Caco-2 (cell line): ENCODE measurements around the gene TBC1D21. TPM values are rescaled to one million over a fixed set of nuclear protein-coding genes. Genes with fewer than 3 reads are reported as not detected.

Experiments used
- BruUV-seq: library from RNA; stranded (reverse); fragments of 400-500 nt; replicated peaks from 2 replicates; lab custom pipeline; 2021; lab: Mats Ljungman, UMichigan
- CTCF ChIA-PET: fragments of 300-600 bp; sonication (Branson Sonifier 250); formaldehyde crosslinking; loops from one replicate; lab custom pipeline; 2022; ENCODE audit warnings: antibody characterized with exemption; lab: Charles Lee
- POLR2A ChIA-PET: fragments of 300-600 bp; sonication (Branson Sonifier 250); formaldehyde crosslinking; loops from one replicate; lab custom pipeline; 2022; ENCODE audit warnings: antibody characterized with exemption; lab: Charles Lee
- DNase-seq, 2 experiments: peaks; one replicate each; pipeline versions ENCODE4 v3.0.0 to v3.0.0-alpha.2; 2020 to 2022
- H3K27me3 ChIP-seq: replicated peaks from 2 replicates; pipeline ENCODE4 v1.6.0; 2011; ENCODE audit warnings: low read length; ENCODE audit not compliant: control insufficient read depth, insufficient read depth
- H3K36me3 ChIP-seq: 2 replicates; pipeline ENCODE4 v1.5.1; 2011; ENCODE audit warnings: low read length; ENCODE audit not compliant: control insufficient read depth, insufficient read depth
- H3K4me1 ChIP-seq: fragments of 250-450 bp; sonication (Bioruptor Pico); 2 replicates; pipeline ENCODE4 v1.5.1; 2020; ENCODE audit warnings: mild to moderate bottlenecking
- H3K4me3 ChIP-seq: 2 replicates; pipeline ENCODE4 v1.5.1; 2011; ENCODE audit warnings: low read depth, mild to moderate bottlenecking, control low read depth, low read length
- H3K9me3 ChIP-seq: fragments of 250-450 bp; sonication (Bioruptor Pico); 2 replicates; pipeline ENCODE4 v1.5.1; 2020; ENCODE audit warnings: mild to moderate bottlenecking, moderate library complexity
- H3K27ac Mint-ChIP-seq: one replicate; pipeline ENCODE4 v1.8.0; 2022; ENCODE audit warnings: mixed read lengths; ENCODE audit not compliant: unreplicated experiment
- H3K27me3 Mint-ChIP-seq: one replicate; pipeline ENCODE4 v1.8.0; 2022; ENCODE audit warnings: mixed read lengths; ENCODE audit not compliant: insufficient read depth, unreplicated experiment
- H3K36me3 Mint-ChIP-seq: one replicate; pipeline ENCODE4 v1.8.0; 2022; ENCODE audit warnings: mild to moderate bottlenecking, mixed read lengths; ENCODE audit not compliant: insufficient read depth, unreplicated experiment
- H3K4me1 Mint-ChIP-seq: one replicate; pipeline ENCODE4 v1.8.0; 2022; ENCODE audit warnings: low read depth, mixed read lengths; ENCODE audit not compliant: unreplicated experiment
- H3K4me3 Mint-ChIP-seq: one replicate; pipeline ENCODE4 v1.8.0; 2022; ENCODE audit warnings: mild to moderate bottlenecking, moderate library complexity, mixed read lengths; ENCODE audit not compliant: unreplicated experiment
- H3K9me3 Mint-ChIP-seq: one replicate; pipeline ENCODE4 v1.8.0; 2022; ENCODE audit warnings: mixed read lengths; ENCODE audit not compliant: unreplicated experiment
- CTCF ChIP-seq, 2 experiments: fragments of 200-600 bp in 1 of 2; IDR thresholded peaks; 1 replicate in 1 of 2; 2 replicates in 1 of 2; pipeline versions ENCODE4 v1.5.1 to v1.8.0; 2011 to 2022; ENCODE audit warnings: antibody characterized with exemption in 1 of 2, control low read depth in 1 of 2, inconsistent platforms in 1 of 2, low read depth in 1 of 2, low read length in 1 of 2, mild to moderate bottlenecking in 1 of 2, moderate library complexity in 1 of 2; ENCODE audit not compliant: insufficient read depth in 1 of 2, severe bottlenecking in 1 of 2, unreplicated experiment in 1 of 2
- intact Hi-C: fragments of 100-400 bp; cut with micrococcal nuclease; formaldehyde crosslinking; loops from one replicate; pipeline ENCODE4 v1.10.0; 2022; ENCODE audit not compliant: unreplicated experiment
- total RNA-seq: library from RNA; stranded (reverse); gene quantifications from 2 replicates; pipeline ENCODE4 v1.2.3, GENCODE V29; 2022

The TBC1D21 gene
- total RNA-seq, 1 experiment from 2014 or later: not detected

- Histone ChIP-seq H3K36me3 (no peaks in the 10 kb centered on the region), H3K27me3 (no peaks in the 10 kb centered on the region), H3K9me3 (no peaks in the 10 kb centered on the region), H3K4me3 (no peak overlapping the region), H3K4me1 (0 out of 2 replicates have a peak, but pooled peaks cover 5% of the 10 kb centered on the region)
- no peak for DNase-seq
- H3K4me1 Mint-ChIP-seq: no peaks in the 10 kb centered on the region
- H3K9me3 Mint-ChIP-seq: no peaks in the 10 kb centered on the region
- ChIA-PET POLR2A (no interaction called here), CTCF (interaction anchor here (0.9 to 5.2 kb wide), 3 partner anchors 10 to 37 kb away, joined by 3 to 31 read pairs (median 3); partner anchors contain the start of gene TBC1D21)
- no peak overlapping the region for H3K27ac Mint-ChIP-seq
- no peaks in the 10 kb centered on the region for H3K36me3 Mint-ChIP-seq
- BruUV-seq: no TSS peak
- no peak for TF ChIP-seq CTCF (IDR thresholded peaks at IDR 0.05; ENCODE audit: insufficient read depth in 1 of 2, low read depth in 1 of 2, low read length in 1 of 2, severe bottlenecking in 1 of 2, unreplicated experiment in 1 of 2)
- H3K4me3 Mint-ChIP-seq: no peak overlapping the region
- H3K27me3 Mint-ChIP-seq: peaks cover 3% of the 10 kb centered on the region
- intact Hi-C loops: no loop called here
Measured at GRCh38 chr15:73910522-73911303, 37.3 kb downstream of the TBC1D21 start.

GRCh38 chr15:73912030-73912596 lies 38.7 kb downstream of the TBC1D21 start:
- POLR2A ChIA-PET: no interaction called here
- Mint-ChIP-seq H3K36me3 (no peaks in the 10 kb centered on the region), H3K4me3 (no peak overlapping the region), H3K27ac (no peak overlapping the region), H3K27me3 (peaks cover 3% of the 10 kb centered on the region), H3K4me1 (no peaks in the 10 kb centered on the region), H3K9me3 (no peaks in the 10 kb centered on the region)
- Histone ChIP-seq H3K27me3 (no peaks in the 10 kb centered on the region), H3K36me3 (no peaks in the 10 kb centered on the region), H3K4me1 (0 out of 2 replicates have a peak, but pooled peaks cover 5% of the 10 kb centered on the region), H3K4me3 (no peak overlapping the region), H3K9me3 (no peaks in the 10 kb centered on the region)
- BruUV-seq: no TSS peak
- intact Hi-C loops: no loop called here
- no peak for TF ChIP-seq CTCF (IDR thresholded peaks at IDR 0.05; ENCODE audit: insufficient read depth in 1 of 2, low read depth in 1 of 2, low read length in 1 of 2, severe bottlenecking in 1 of 2, unreplicated experiment in 1 of 2)
- no peak for DNase-seq
- CTCF ChIA-PET: no interaction called here

- Mint-ChIP-seq H3K9me3 (peaks cover 11% of the 10 kb centered on the region), H3K4me1 (no peaks in the 10 kb centered on the region), H3K4me3 (no peak overlapping the region), H3K27me3 (peaks cover 3% of the 10 kb centered on the region), H3K27ac (no peak overlapping the region), H3K36me3 (no peaks in the 10 kb centered on the region)
- no peak for TF ChIP-seq CTCF (IDR thresholded peaks at IDR 0.05; ENCODE audit: insufficient read depth in 1 of 2, low read depth in 1 of 2, low read length in 1 of 2, severe bottlenecking in 1 of 2, unreplicated experiment in 1 of 2)
- ChIA-PET CTCF (interaction anchor here (2.1 kb wide), 1 partner anchor 13 kb away, joined by 4 read pairs; no protein-coding TSS in a partner anchor), POLR2A (no interaction called here)
- Histone ChIP-seq H3K4me1 (0 out of 2 replicates have a peak, but pooled peaks cover 5% of the 10 kb centered on the region), H3K27me3 (no peaks in the 10 kb centered on the region), H3K9me3 (no peaks in the 10 kb centered on the region), H3K36me3 (no peaks in the 10 kb centered on the region), H3K4me3 (no peak overlapping the region)
- DNase-seq: no peak
- intact Hi-C loops: no loop called here
- no TSS peak for BruUV-seq
Measured at GRCh38 chr15:73914145-73914544, 40.8 kb downstream of the TBC1D21 start.
